Amniotic epithelial cell (primary cell): ENCODE measurements around the gene PRKAR1B.
A peak's percentile ranks its signal among the peaks of the same experiment; 100 is the strongest.

Source experiments
- DNase-seq: peaks from one replicate; pipeline ENCODE4 v3.0.0-alpha.2; 2010; ENCODE audit warnings: low read depth

Gene PRKAR1B

GRCh38 chr7:540997-541396 is 186.1 kb downstream of the PRKAR1B start:
- no peak for DNase-seq

- DNase-seq, result no peak
Measured at GRCh38 chr7:540579-540978, 186.5 kb downstream of the PRKAR1B start.

- DNase-seq, result peak; percentile 39
Measured at GRCh38 chr7:539731-540411, 187.2 kb downstream of the PRKAR1B start.

GRCh38 chr7:538764-539685 is 188.1 kb downstream of the PRKAR1B start:
- no peak for DNase-seq

GRCh38 chr7:537911-538634 is 189.0 kb downstream of the PRKAR1B start:
- peak; percentile 95 for DNase-seq

- DNase-seq, result no peak
Measured at GRCh38 chr7:536231-536630, 190.8 kb downstream of the PRKAR1B start.

- no peak for DNase-seq
Measured at GRCh38 chr7:534959-535358, 192.1 kb downstream of the PRKAR1B start.

- no peak for DNase-seq
Measured at GRCh38 chr7:534075-534474, 193.0 kb downstream of the PRKAR1B start.

- no peak for DNase-seq
Measured at GRCh38 chr7:533266-533665, 193.8 kb downstream of the PRKAR1B start.

- DNase-seq, result no peak
Measured at GRCh38 chr7:532379-533143, 194.5 kb downstream of the PRKAR1B start.

- DNase-seq, result no peak
Measured at GRCh38 chr7:531777-532176, 195.3 kb downstream of the PRKAR1B start.

- no peak for DNase-seq
Measured at GRCh38 chr7:528451-528850, 198.6 kb downstream of the PRKAR1B start.

GRCh38 chr7:527723-528122 is 199.4 kb downstream of the PRKAR1B start:
- no peak for DNase-seq

- DNase-seq, result no peak
Measured at GRCh38 chr7:526460-527034, 200.5 kb downstream of the PRKAR1B start.

- DNase-seq, result no peak
Measured at GRCh38 chr7:525740-526139, 201.3 kb downstream of the PRKAR1B start.

GRCh38 chr7:524800-525199 is 202.3 kb downstream of the PRKAR1B start:
- no peak for DNase-seq

GRCh38 chr7:523347-524336 is 203.4 kb downstream of the PRKAR1B start:
- no peak for DNase-seq

GRCh38 chr7:522951-523314 is 204.1 kb downstream of the PRKAR1B start:
- no peak for DNase-seq

GRCh38 chr7:522071-522950 is 204.8 kb downstream of the PRKAR1B start:
- DNase-seq, result peak; percentile 57
